Activated CD4-positive, alpha-beta T cell treated with anti-CD3 and anti-CD28 coated beads, Interleukin-2, amount 50 U/mL, for 4 hours (primary cell): ENCODE data around the gene GABRB1.

Experiments used
- DNase-seq, 2 experiments: peaks; one replicate each; pipeline ENCODE4 v3.0.0-alpha.2; 2020

The GABRB1 gene

DNA sequence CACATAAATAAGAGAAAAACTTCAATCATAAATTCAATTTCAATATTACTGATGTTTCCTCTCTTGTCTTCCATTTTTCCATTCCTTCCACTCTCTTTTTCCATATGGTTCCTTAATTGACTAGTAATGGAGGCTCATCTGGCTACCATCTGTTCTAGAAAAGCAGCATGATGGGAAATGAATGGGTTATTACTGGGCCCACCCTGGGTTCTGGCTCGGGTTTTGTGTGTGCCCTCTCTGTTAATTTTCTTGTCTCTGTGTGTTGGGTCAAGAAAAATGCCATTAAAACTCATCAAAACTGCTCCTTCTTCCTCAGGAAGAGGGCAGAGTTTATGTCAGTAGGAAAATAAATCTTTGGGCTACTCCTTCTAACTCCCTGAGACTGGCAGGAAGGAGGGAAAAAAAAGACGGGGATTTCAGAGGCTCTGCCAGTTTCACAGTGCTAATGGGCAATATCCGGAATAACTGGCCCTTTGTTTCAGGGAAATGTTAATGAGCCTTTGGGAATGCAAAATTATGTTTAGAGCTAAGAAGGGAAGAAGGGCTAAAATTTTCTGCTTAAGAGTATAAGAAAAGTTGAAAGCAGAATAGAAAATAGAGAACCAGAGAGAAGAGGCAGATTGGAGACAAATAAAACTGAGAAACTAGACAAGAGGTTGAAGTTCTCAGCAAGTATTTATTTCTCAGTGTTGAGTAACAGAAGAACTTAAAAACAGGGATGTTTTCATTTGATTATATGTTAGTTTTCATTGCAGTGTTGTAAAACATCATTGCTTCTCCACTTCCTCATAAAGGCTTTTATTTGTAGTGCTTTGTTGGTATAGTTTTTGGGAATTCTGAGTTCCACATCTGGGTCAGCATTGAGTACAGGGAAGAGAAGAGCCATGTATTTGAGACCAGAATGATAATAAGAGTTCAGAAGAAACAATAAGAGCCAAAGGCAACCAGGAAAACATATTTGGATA is 19.7 kb downstream of the GABRB1 start:
- DNase-seq, result no peak

DNA sequence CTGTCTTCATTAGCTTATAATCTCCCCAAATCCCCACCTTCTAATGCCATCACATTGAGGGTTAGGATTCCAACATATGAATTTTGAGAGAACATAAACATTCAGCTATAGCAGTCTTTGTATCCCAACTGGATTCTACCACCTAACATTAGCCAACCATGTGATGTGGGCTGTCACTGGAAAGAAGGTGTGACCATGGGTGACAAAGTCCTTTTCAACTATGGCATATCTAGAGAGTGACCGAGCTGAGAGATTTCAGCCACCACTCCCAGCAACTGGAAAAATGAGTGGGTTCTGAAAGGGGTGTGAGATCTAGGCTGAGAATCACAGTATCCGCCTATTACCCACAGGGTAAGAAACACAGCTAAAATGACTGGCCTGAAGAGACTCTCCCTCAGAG is 22.1 kb downstream of the GABRB1 start:
- DNase-seq, result no peak

DNA sequence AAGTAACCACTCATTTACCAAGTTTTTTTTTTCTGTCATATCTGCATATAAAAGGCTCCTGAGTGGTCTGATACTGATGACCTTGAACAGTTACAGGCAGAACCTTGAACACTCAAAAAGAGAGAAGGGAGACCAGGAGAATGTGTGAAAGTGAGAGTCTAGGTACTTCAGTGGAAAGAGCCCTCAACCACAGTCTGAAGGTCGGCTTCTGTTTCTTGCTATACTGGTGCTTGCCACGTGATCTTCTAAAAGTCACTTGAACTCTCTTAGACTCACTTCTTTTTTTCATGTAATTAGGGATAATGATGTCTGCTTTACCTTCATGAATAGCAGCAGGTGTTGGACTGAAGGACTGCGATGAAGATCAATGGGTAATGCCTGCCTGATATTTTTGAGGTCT is 22.8 kb downstream of the GABRB1 start:
- DNase-seq, result no peak

DNA sequence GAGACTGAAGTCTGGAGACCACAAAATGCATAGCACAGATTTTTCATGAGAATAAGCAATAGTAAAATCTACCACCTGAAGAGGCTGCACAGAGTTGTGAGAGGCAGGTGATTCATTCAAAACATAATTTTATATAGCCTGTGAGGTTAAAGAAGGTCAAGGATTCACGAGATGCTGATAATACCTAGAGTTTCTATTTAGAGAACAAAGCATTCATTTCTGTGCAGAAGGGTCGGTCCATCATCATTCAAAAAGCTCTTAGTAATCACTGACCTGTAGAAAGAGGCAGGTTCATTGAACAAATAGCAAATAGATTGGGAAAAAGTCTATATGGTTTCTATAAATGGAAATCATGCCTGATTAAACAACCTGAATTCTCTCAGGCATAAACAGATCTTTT is 26.6 kb downstream of the GABRB1 start:
- no peak for DNase-seq

DNA sequence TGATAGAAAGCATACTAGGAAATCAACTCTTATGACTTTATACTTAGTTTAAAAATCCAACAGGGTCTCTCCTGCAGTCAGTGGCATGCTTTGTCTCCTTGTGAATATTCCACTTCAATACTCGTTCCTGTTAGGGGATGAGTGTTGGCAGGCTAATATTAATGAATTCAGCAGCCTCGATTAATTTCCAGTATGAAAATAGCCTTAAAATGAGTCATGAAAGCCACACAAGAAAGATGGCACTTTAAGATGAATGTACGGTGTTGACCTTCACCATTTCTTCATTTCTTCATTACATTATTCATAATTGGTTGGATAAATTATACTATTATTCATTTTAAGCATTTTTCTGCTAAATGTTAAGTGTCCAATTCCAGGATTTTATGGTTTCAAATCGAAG is 29.2 kb downstream of the GABRB1 start:
- DNase-seq, result no peak

DNA sequence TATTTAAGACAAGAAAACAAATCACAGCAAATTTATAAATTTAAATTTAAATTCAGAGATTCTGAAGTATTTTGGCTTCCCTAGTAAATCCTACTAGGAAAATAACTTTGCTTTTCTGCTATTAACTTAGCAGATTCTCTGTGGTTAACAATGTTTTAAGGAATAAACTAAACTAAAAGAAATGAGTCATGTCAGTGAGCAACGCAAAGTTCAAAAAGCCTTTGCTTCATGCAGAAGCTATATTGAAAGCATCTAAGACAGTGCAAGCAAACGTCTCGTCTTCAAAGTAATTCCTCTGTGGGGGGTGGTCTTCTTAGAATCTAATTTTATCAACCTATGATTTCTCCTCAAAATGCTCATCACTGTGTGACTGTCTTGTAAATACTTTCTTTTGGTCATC is 30.1 kb downstream of the GABRB1 start:
- no peak for DNase-seq

DNA sequence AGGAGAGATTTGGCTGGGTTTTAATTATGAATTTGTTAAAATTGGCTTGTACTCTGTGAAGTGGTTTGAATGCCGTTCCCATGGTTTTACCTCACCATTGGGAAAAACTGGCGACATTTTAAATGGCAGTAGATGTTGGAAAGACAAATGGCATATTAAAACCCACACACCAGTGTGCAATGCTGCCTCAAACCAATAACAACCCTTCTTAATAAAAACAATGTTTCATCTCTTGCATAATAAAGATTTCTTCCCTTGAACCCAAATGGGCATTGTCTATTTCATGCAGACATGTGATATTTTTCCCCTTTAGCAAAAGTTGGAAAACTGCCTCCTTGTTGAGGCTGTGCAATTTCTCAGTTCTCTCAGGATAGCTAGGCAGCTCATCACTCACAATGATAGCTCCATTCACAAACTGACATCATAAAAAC is 33.7 kb downstream of the GABRB1 start:
- DNase-seq, result no peak

DNA sequence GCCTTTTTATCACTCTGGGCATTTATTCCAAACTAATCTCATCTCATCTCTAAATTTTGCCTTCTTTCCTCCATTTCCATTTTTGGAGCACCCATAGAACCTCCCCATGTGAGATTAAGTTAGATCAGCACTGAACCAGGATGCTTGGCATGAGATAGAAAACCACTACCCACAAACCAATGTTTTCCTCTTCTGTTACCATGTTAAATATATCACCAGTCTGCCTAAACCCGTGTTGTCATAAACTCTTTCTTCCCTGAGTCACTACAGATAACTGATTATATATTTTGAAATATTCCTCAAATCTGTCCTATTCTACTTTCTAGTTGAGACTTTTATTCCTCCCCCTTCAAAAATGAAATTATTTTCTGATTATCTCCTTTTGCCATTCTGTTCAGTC is 37.6 kb downstream of the GABRB1 start:
- DNase-seq, result no peak

DNA sequence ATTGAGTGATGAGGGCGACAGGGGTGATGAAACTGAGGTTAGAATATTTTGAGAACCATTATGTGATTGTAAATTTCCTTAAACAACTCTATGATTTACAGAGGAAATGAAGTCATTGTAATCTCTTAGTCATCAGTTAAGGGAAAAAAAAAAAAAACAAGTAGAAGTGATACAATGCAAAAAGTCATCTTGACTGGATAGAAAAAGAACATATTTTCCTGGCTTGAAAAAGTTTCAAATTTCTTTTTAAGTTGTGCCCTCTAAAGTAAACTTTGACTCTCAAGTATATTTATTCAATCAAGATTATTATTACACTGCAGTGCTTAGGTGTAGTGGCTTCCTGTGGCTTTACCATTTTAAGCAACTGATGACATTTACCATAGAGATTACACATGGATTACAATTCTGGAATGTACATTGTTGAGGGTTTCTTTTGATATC is 40.6 kb downstream of the GABRB1 start:
- DNase-seq, result no peak

DNA sequence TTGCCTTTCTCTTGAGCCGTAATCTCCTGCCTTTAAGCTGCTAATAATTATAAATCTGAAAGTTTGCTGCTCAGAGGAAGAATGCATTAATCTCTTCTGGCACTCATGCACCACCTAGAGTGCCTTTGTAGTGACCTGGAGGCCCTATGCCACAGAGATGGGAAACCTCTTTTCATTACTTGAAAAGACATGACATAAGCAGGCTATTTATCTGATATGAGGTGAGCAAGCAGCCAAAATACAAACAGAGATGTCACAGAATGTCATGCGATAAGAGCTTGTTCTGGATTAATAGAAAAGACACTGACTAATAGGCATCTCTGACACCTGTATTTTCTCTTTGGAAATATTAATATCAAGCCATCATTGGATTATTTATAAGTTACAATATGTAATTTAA is 42.3 kb downstream of the GABRB1 start:
- no peak for DNase-seq

DNA sequence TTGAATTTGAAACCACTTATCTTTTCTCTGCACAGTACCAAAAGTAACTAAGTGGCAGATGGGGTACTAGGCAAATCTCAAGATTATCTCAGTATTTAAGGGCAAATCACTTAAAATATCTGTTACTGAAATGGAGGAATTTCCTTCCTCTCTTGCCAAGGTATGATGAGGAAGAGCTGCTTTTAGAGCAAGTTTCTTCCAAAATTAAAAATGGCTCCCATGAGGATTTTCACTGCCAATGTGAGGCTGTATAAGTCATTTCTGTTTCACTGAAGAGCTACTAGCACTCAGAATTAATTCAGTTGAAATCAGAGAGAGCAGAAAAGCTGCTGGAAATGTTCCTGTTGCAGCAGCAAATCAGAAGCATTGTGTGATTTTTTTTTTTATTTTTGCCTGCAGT is 43.4 kb downstream of the GABRB1 start:
- DNase-seq, result no peak

DNA sequence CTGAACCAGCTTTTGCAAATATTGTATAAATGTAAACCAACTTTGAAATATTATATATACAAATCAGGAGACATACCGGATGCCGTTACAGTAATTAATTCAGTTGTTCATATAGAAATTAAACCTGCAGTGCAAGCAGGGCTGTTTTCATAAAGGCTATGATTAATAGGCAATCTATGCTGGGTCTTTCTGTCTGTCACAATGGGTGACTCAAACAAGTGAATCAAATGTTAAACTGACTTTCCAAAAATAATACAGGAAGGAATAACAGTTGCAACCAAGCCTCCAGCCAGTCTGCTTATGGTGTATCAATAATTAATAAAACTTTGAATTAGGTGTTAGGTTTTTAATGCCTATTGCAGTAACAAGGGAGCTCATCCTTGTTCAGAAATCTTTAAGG is 43.9 kb downstream of the GABRB1 start:
- no peak for DNase-seq

DNA sequence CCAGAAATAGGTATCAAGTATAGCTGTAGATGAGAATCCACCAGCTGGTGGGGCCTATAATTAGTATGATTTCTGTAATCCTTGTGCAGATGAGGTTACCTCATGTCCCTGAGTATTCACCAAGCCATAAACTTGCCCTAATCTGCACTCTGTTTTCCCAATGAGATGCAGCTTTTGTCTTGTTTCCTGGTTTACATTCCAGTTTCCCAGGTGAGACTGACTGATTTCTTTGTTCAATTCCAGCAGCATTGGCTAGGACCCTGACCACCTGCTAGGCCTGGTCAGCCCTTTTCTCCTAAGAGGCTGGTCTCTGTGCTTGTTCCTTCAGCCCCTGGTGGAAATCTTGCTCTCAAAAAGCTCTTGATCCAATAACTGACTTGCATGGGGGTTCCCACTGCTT is 44.6 kb downstream of the GABRB1 start:
- DNase-seq, result no peak

DNA sequence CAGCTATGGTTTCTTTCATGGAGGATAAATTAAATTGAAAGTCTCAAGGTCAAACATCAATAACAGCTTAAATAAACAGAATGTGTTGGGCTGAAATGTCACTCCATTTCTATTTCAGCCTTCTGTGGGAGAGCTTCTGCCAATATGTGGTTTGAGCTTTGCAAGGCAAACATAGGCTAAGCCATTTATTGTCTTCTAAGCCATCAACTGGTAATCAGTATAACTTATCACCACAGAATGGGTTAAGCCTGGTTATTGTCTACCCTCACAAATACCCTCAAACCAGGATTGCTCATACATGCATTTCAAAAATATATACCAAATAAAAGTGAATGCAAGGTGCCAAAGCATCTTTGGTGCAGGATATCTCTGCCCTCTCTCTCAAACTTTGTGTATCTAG is 52.7 kb downstream of the GABRB1 start:
- no peak for DNase-seq

DNA sequence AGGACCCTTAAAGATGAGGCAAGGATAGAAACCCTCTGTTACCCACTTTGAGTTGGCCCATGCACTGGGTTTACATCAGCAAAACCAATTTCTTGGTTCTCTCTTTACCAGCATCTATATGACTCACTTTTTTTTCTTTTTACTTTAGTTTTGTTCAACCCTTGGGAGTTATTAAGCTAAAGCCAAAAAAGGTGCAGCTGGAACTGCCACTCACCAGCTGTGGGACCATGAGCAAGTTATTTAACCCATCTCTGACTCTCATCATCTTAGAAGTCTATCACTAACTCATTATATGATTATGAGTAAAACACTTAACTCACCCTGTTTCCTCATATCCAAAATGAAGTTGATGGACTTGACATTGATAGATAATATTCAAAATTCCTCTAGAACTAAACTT is 53.4 kb downstream of the GABRB1 start:
- no peak for DNase-seq

DNA sequence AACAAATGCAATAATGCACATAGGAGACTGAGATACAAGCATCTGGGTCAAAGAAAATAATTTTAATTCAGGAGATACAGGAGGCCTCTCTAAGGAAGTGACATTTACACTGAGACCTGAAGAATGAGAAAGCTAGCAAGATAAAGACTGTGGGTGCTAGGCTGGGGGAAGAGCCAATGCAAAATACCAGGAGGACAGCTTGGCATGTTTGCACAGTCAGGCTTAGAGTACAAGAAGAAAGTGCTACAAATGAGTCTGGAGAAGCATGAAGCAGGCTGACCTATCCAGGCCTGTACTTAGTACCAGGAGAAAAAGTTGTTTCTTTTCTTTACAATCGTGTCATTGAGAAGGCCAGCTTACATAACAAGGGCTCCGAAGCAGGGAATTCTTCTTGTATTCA is 56.9 kb downstream of the GABRB1 start:
- no peak for DNase-seq

DNA sequence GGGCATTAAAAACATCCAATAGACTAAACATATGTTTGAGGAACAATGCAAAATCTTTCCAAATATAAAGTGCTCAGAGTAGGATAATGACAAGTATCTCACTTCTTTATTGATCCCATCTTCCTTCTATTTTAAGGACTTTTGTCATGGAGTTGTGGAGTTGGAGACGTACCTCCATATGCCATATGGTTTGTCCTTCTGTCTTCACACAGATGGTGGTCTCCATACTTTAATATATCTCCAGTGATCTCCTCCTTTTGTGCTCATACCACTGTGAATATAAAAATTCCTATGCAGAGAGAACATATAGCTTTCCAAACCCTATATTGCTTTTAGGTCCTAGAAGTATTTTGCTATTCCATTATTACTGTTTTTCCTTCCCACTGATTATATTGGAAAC is 64.5 kb downstream of the GABRB1 start:
- no peak for DNase-seq

DNA sequence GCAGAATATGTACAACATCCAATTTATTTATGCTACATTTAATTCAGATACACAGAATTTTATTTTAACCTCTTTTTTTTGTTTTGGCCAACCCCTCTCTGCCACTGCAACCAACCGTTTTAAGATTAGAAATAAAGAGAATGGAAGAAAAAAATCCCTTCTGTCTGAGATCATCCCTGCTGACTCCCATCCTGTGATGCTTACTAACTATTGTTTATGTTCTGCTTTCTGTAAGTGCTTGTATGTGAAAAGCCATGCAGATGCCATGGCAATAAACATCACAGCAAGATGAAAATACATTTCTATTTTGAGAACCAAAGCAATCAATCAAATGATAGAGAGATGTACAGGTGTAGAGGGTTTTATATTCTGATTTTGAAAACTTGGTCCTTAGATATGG is 70.1 kb downstream of the GABRB1 start:
- DNase-seq, result no peak

DNA sequence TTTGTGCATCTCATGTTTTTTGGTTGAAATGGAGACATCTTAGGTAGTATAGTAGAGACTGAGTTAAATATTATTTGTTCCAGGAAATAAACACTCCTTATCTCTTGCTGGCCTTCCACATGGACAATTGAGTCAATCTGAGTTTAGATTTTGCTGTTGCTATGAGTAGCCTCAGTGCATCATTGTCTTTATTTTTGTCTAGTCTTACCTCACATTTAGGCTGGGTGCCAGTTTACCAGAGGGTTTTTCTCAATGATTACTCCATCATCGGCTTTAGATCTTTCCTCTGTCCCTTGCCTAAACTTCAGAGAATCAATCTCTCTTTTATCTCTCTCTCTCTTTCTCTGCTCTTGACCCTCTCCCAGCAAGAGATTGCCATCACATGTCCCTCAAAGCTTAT is 73.6 kb downstream of the GABRB1 start:
- DNase-seq, result no peak

DNA sequence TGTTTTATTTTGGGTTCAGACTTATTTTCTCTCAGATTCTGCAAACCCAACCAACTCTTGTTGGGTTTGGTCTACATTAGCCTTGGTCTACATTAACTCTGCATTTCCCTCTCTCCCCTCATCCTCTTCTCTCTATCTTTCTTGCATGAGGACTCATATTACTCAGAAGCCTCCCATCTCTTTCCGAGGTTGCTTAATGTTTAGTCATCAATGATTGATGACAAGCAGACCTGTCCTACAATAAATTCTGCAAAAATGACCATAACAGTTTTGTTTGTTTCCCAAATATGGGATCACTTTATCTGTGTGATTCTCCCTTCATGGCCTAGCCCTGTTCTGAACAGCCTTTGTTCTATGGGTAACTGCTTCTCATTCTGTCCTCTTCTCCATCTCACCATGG is 75.2 kb downstream of the GABRB1 start:
- no peak for DNase-seq

DNA sequence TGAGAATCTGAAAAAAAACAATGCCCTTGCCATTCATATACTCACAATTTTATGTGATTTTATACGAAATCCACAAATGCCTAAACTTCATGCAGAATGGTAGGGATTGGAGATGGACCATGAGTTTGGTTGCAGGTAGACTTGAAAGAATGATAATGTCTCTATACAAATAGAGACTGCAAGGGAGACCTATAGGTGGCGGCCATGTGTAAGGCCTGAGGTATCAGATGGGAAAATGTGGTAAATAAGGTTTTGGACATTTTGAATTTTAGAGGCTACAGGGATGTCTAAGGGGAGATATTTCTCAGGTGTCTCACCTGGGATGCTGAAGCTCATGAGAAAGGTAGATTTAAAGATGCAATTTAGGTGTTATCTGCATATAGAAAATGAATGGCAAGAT is 78.0 kb downstream of the GABRB1 start:
- no peak for DNase-seq

DNA sequence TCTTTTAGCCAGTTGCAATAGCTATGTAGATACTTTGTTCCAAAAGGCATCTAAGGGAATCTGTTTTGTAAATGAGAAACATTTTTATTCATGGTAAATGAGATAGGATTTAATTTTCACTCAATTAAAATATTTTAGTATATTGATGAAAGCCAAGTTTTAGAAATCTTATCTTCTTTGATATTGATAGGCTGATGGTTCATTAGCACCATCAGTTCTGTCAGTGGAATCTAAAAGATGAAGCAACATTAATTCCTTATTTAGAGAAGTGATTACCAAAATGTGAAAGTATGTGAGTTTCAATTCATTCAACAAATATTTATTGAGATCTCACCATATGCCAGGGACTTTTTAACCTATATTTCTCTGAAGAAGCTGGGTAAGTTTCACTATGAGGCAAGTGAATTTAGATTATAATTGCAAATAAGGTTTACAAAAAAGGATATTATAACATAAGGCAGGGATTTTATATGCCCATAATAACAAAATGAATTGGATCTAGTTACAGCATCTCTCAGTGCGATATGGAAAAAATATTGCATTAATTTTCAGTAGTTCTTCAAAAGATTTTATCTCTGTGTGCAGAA is 79.3 kb downstream of the GABRB1 start:
- no peak for DNase-seq

DNA sequence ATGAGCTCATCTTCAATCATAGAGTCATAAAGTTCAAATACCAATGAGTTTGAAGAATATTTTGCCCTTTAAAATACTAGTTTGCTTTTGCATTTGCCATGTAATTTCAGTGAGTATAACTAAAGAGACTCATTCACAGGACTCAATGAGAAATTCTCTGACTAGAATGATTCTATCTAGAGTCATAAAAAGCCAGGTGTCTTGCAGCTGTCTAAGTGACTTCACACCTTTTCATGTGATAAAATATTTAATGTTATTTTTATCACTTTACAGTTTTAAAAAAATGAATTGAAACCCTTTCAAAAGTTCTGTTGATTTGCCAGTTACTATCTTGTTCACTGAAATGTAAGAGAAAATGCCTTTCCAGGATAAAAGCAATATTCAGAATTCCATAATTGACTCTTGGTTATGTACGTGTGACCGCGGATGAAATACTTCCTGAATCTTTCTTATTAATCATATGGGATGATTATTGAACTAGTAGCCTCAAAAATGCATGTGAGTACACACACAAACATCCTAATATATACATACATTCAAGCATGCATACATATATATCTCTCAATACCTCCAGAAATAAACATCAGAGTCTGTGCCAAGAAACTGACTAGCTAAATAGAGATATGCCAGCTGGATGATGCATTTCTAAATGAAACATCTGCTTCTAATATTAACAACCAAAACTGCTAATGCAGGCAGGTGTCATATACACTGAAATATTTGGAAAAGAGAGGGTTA is 87.0 kb downstream of the GABRB1 start:
- DNase-seq, result no peak

DNA sequence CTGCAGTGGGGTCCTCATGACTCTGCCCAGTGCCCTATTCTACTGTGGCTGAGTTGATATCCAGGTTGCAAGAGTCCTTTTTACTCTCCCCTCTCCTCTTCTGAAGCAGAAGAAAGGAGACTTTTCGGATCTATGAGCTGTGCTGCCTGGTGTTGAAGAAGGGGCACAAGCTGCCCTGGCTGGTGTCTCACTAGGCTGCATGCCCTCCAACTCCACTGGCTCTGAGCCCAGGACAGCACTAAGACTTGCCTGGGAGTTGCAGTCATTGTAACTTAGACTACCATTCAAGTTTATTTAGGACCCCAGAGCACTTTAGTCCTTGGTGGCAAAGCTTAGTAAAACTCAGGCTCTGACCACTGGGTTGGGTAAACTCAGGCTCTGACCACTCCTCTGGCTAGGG is 89.4 kb downstream of the GABRB1 start:
- DNase-seq, result no peak
